IMR-90 (cell line): ENCODE data around the gene TRPM7. TPM values are rescaled to one million over a fixed set of nuclear protein-coding genes. Genes with fewer than 3 reads are reported as not detected.
"Not testable (repeated sequence)": the region's sequence is repeated elsewhere in the genome, so short reads cannot be mapped to it uniquely, and the experiment has no call there.

Source experiments
- ATAC-seq: fragments of 200-7000 bp; cut with Tn5 transposase; 2 replicates; pipeline ENCODE4 v1.9.1; 2020; ENCODE audit warnings: low read depth, mild to moderate bottlenecking, moderate library complexity
- BruUV-seq: library from RNA; stranded (reverse); fragments of 400-500 nt; replicated peaks from 2 replicates; lab custom pipeline; 2021; lab: Mats Ljungman, UMichigan
- CTCF ChIA-PET: fragments of 300-600 bp; formaldehyde crosslinking; extraction: SDS; loops from one replicate; lab custom pipeline; 2021; ENCODE audit warnings: antibody characterized with exemption; lab: Yijun Ruan, JAX
- POLR2A ChIA-PET: fragments of 300-600 bp; sonication (Branson Sonifier 250); formaldehyde crosslinking; loops from one replicate; lab custom pipeline; 2022; ENCODE audit warnings: antibody characterized with exemption; ENCODE audit not compliant: unreplicated experiment; lab: Charles Lee
- DNase-seq: peaks from one replicate; pipeline ENCODE4 v3.0.0; 2013
- H2AFZ ChIP-seq: replicated peaks from 2 replicates; pipeline ENCODE3; 2013; ENCODE audit warnings: low read length, mild to moderate bottlenecking; ENCODE audit not compliant: poor library complexity
- H2AK5ac ChIP-seq: 2 replicates; pipeline ENCODE4 v1.6.1; 2013; ENCODE audit warnings: low read depth, low read length, inconsistent platforms
- H2AK9ac ChIP-seq: replicated peaks from 2 replicates; pipeline ENCODE3; 2013; ENCODE audit warnings: mild to moderate bottlenecking, low read depth, low read length, moderate library complexity; ENCODE audit not compliant: poor library complexity
- H2BK120ac ChIP-seq: 2 replicates; pipeline ENCODE4 v1.6.1; 2013; ENCODE audit warnings: low read depth, low read length, inconsistent platforms
- H2BK15ac ChIP-seq: 3 replicates; pipeline ENCODE4 v1.6.1; 2013; ENCODE audit warnings: low read depth, low read length, inconsistent platforms
- H2BK20ac ChIP-seq: 2 replicates; pipeline ENCODE4 v1.6.1; 2013; ENCODE audit warnings: low read depth, mild to moderate bottlenecking, inconsistent platforms, low read length, moderate library complexity
- H2BK5ac ChIP-seq: 2 replicates; pipeline ENCODE4 v1.6.1; 2013; ENCODE audit warnings: mild to moderate bottlenecking, low read depth, low read length, inconsistent platforms; ENCODE audit not compliant: poor library complexity, severe bottlenecking
- H3K14ac ChIP-seq: replicated peaks from 2 replicates; pipeline ENCODE4 v1.6.1; 2013; ENCODE audit warnings: low read depth, low read length, inconsistent platforms
- H3K18ac ChIP-seq: 2 replicates; pipeline ENCODE4 v1.6.1; 2013; ENCODE audit warnings: low read depth, low read length, control low read depth
- H3K23ac ChIP-seq: 2 replicates; pipeline ENCODE4 v1.6.1; 2013; ENCODE audit warnings: low read depth, low read length, inconsistent platforms
- H3K27ac ChIP-seq: 2 replicates; pipeline ENCODE4 v1.5.1; 2013; ENCODE audit warnings: mild to moderate bottlenecking, control low read depth, low read length; ENCODE audit not compliant: insufficient read depth
- H3K27me3 ChIP-seq: 2 replicates; pipeline ENCODE4 v1.6.1; 2013; ENCODE audit warnings: low read length; ENCODE audit not compliant: control insufficient read depth, insufficient read depth
- H3K36me3 ChIP-seq: 2 replicates; pipeline ENCODE4 v1.6.1; 2013; ENCODE audit warnings: low read length, mixed read lengths; ENCODE audit not compliant: control insufficient read depth, insufficient read depth
- H3K4ac ChIP-seq: 2 replicates; pipeline ENCODE4 v1.6.1; 2013; ENCODE audit warnings: low read depth, low read length, inconsistent platforms
- H3K4me1 ChIP-seq: 2 replicates; pipeline ENCODE4 v1.6.1; 2013; ENCODE audit warnings: low read length, mixed read lengths; ENCODE audit not compliant: control insufficient read depth, insufficient read depth
- H3K4me2 ChIP-seq: 2 replicates; pipeline ENCODE4 v1.6.1; 2013; ENCODE audit warnings: low read depth, mild to moderate bottlenecking, control low read depth, low read length, moderate library complexity
- H3K4me3 ChIP-seq: 2 replicates; pipeline ENCODE4 v1.5.1; 2013; ENCODE audit warnings: low read depth, mild to moderate bottlenecking, control low read depth, low read length, moderate library complexity; ENCODE audit not compliant: insufficient read depth
- H3K56ac ChIP-seq: 2 replicates; pipeline ENCODE4 v1.6.1; 2013; ENCODE audit warnings: low read length, inconsistent platforms; ENCODE audit not compliant: insufficient read depth; ENCODE audit errors: extremely low read depth
- H3K79me1 ChIP-seq, 2 experiments: 2 replicates each; pipeline ENCODE4 v1.6.1; 2013; ENCODE audit warnings: low read length in 2 of 2, inconsistent platforms in 1 of 2, low read depth in 1 of 2
- H3K9ac ChIP-seq: 2 replicates; pipeline ENCODE4 v1.6.1; 2013; ENCODE audit warnings: low read depth, low read length, control low read depth
- H3K9me1 ChIP-seq: 2 replicates; pipeline ENCODE4 v1.6.1; 2013; ENCODE audit warnings: low read length, inconsistent platforms; ENCODE audit not compliant: insufficient read depth
- H3K9me3 ChIP-seq: 2 replicates; pipeline ENCODE4 v1.6.1; 2013; ENCODE audit warnings: low read length; ENCODE audit not compliant: control insufficient read depth, insufficient read depth
- H4K20me1 ChIP-seq: 2 replicates; pipeline ENCODE4 v1.6.1; 2013; ENCODE audit warnings: low read length, inconsistent platforms; ENCODE audit not compliant: insufficient read depth
- H4K5ac ChIP-seq: 2 replicates; pipeline ENCODE4 v1.6.1; 2013; ENCODE audit warnings: mild to moderate bottlenecking, low read depth, low read length, control low read depth
- H4K8ac ChIP-seq, 2 experiments: 2 replicates each; pipeline ENCODE4 v1.6.1; 2013; ENCODE audit warnings: low read depth in 2 of 2, low read length in 2 of 2, control low read depth in 1 of 2, inconsistent platforms in 1 of 2
- H4K91ac ChIP-seq: 2 replicates; pipeline ENCODE4 v1.6.1; 2013; ENCODE audit warnings: low read depth, low read length, inconsistent platforms; ENCODE audit not compliant: insufficient read depth
- WGBS, 2 experiments: methylation state at CpG; one replicate each; pipeline versions ENCODE4 v1.1.5 to v1.1.7; 2013; ENCODE audit warnings: missing lambda C conversion rate in 2 of 2; ENCODE audit not compliant: insufficient read length in 1 of 2; ENCODE audit errors: extremely low coverage in 2 of 2; 5-methylcytosine and 5-hydroxymethylcytosine counted together
- dilution Hi-C: fragments of 300-500 bp; cut with HindIII; formaldehyde crosslinking; loops from one replicate; pipeline ENCODE4 v1.14.3; 2018; ENCODE audit warnings: low sequenced_read_pairs; ENCODE audit not compliant: unreplicated experiment
- in situ Hi-C: fragments of 300-500 bp; cut with MboI; formaldehyde crosslinking; loops from 3 replicates; pipeline ENCODE4 v1.14.3; 2019; ENCODE audit warnings: low sequenced_read_pairs, inconsistent platforms, mixed read lengths
- intact Hi-C: fragments of 100-400 bp; cut with micrococcal nuclease; formaldehyde crosslinking; loops from 2 replicates; pipeline ENCODE4 v1.10.0; 2022
- polyA plus RNA-seq, 3 experiments: library from polyadenylated mRNA; depleted of rRNA; stranded (reverse); fragments of >200 nt; gene quantifications; 2 replicates each; pipeline ENCODE4 v1.2.3, GENCODE V29; 2012; ENCODE audit warnings: low replicate concordance in 1 of 3
- total RNA-seq: library from RNA; depleted of rRNA; stranded (reverse); fragments of >200 nt; gene quantifications from 2 replicates; pipeline ENCODE4 v1.2.3, GENCODE V29; 2012

The TRPM7 gene
- total and polyA plus RNA-seq, 2 of the 4 experiments (the other 2 are of a cell fraction): 10.6 to 27.8 TPM

GRCh38 chr15:50616554-50616953 is 70.0 kb downstream of the TRPM7 start:
- H3K56ac ChIP-seq, H3K4ac ChIP-seq, dilution Hi-C loops, H3K18ac ChIP-seq, H2BK120ac ChIP-seq, H2BK15ac ChIP-seq, H3K79me1 ChIP-seq, H2AFZ ChIP-seq, CTCF ChIA-PET, H4K8ac ChIP-seq, intact Hi-C loops, H3K23ac ChIP-seq, H4K5ac ChIP-seq, DNase-seq, BruUV-seq, in situ Hi-C loops, H3K4me1 ChIP-seq, H3K27ac ChIP-seq, ATAC-seq, H2AK5ac ChIP-seq, H3K4me2 ChIP-seq, H3K14ac ChIP-seq, H2BK20ac ChIP-seq, H3K4me3 ChIP-seq, H3K9me1 ChIP-seq, H2AK9ac ChIP-seq, H4K91ac ChIP-seq, H3K27me3 ChIP-seq, H4K20me1 ChIP-seq, POLR2A ChIA-PET, H2BK5ac ChIP-seq, H3K9ac ChIP-seq, H3K9me3 ChIP-seq: not testable (repeated sequence)
- H3K36me3 ChIP-seq: peaks cover 15% of the 10 kb centered on the region
- no CpG with 5 or more reads among the region's 2 CpGs for WGBS, 2 experiments
